Prostate gland (tissue), 2 donors: ENCODE results near the gene MACO1.

ENCODE experiments used
- POLR2A ChIP-seq: fragments of 450-650 bp; IDR thresholded peaks from one replicate; pipeline ENCODE4 v1.6.1; 2016; ENCODE audit warnings: antibody characterized with exemption, mild to moderate bottlenecking
- POLR2AphosphoS5 ChIP-seq: sonication (generic); formaldehyde crosslinking; IDR thresholded peaks from one replicate; pipeline ENCODE4 v1.6.1; 2017; ENCODE audit warnings: antibody characterized with exemption
- TF ChIP-seq, protein P1 (sequence below), 4 experiments: fragments of 200-600 bp in 2 of 4; fragments of 450-650 bp in 2 of 4; sonication (generic) in 2 of 4; IDR thresholded peaks; 1 replicate in 3 of 4; 2 replicates in 1 of 4; pipeline ENCODE4 v1.5.1; 2016 to 2019; ENCODE audit warnings: antibody characterized with exemption in 4 of 4, mild to moderate bottlenecking in 2 of 4, moderate library complexity in 2 of 4

DNA sequence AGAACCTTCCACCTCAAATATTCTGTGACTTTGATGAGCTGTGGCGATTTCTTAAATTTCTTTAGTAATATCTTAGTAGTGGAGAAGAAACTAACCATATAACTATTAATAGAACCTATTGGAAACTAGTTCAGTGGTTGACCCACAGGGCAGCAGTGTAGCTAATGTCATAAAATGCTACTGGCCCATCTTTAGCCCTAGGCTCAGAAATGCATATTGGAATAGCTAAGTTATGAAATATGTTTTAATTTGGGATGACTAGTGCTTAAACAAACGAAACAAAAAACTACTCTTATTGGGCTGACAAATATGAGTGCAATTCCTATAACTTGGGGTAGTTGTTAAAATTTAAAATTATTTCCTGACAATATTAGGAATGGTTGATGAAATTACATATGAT is 20.2 kb downstream of the MACO1 start:
- TF ChIP-seq, protein P1, sequence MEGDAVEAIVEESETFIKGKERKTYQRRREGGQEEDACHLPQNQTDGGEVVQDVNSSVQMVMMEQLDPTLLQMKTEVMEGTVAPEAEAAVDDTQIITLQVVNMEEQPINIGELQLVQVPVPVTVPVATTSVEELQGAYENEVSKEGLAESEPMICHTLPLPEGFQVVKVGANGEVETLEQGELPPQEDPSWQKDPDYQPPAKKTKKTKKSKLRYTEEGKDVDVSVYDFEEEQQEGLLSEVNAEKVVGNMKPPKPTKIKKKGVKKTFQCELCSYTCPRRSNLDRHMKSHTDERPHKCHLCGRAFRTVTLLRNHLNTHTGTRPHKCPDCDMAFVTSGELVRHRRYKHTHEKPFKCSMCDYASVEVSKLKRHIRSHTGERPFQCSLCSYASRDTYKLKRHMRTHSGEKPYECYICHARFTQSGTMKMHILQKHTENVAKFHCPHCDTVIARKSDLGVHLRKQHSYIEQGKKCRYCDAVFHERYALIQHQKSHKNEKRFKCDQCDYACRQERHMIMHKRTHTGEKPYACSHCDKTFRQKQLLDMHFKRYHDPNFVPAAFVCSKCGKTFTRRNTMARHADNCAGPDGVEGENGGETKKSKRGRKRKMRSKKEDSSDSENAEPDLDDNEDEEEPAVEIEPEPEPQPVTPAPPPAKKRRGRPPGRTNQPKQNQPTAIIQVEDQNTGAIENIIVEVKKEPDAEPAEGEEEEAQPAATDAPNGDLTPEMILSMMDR (IDR thresholded peaks at IDR 0.05), result no peak
- TF ChIP-seq POLR2A, result no peak
- TF ChIP-seq POLR2AphosphoS5, result no peak
